Stimulated activated naive CD8-positive, alpha-beta T cell treated with anti-CD3 and anti-CD28 coated beads, Interleukin-15, amount 100 ng/mL, for 72 hours (primary cell): ENCODE data around the gene PHF20.
"Not testable (repeated sequence)": the region's sequence is repeated elsewhere in the genome, so short reads cannot be mapped to it uniquely, and the experiment has no call there.

Experiments used
- ATAC-seq: fragments of 150-1000 bp; cut with Tn5 transposase; 2 replicates; pipeline ENCODE4 v1.10.0; 2021; ENCODE audit warnings: mild to moderate bottlenecking, moderate library complexity
- DNase-seq, 2 donors: peaks; one replicate each; pipeline ENCODE4 v3.0.0; 2021 to 2022
- H3K27ac Mint-ChIP-seq, 2 donors: one replicate each; pipeline ENCODE4 v1.8.0; 2022; ENCODE audit warnings: mild to moderate bottlenecking in 2 of 2, mixed read lengths in 2 of 2, moderate library complexity in 2 of 2
- H3K27me3 Mint-ChIP-seq: one replicate; pipeline ENCODE4 v1.8.0; 2022; ENCODE audit warnings: mixed read lengths
- H3K4me1 Mint-ChIP-seq: one replicate; pipeline ENCODE4 v1.8.0; 2022; ENCODE audit warnings: mild to moderate bottlenecking, mixed read lengths
- H3K4me3 Mint-ChIP-seq, 2 donors: one replicate each; pipeline ENCODE4 v1.8.0; 2022; ENCODE audit warnings: mild to moderate bottlenecking in 2 of 2, mixed read lengths in 2 of 2, moderate library complexity in 1 of 2
- H3K9me3 Mint-ChIP-seq, 2 donors: one replicate each; pipeline ENCODE4 v1.8.0; 2022; ENCODE audit warnings: mixed read lengths in 2 of 2

PHF20 gene

GRCh38 chr20:35876033-35876320 is 104.2 kb downstream of the PHF20 start:
- no peak overlapping the region for H3K27ac Mint-ChIP-seq
- no peaks in the 10 kb centered on the region for H3K9me3 Mint-ChIP-seq
- ATAC-seq (no peak), DNase-seq (no peak)
- no peaks in the 10 kb centered on the region for H3K27me3 Mint-ChIP-seq
- no peak overlapping the region for H3K4me3 Mint-ChIP-seq
- H3K4me1 Mint-ChIP-seq: peaks cover 11% of the 10 kb centered on the region

GRCh38 chr20:35877611-35878010 is 105.8 kb downstream of the PHF20 start:
- ATAC-seq (no peak), DNase-seq (no peak)
- Mint-ChIP-seq H3K9me3 (no peaks in the 10 kb centered on the region), H3K4me3 (no peak overlapping the region), H3K27me3 (no peaks in the 10 kb centered on the region), H3K4me1 (peaks cover 6% of the 10 kb centered on the region), H3K27ac (no peak overlapping the region)

- H3K4me3 Mint-ChIP-seq: no peak overlapping the region
- H3K4me1 Mint-ChIP-seq: peaks cover 6% of the 10 kb centered on the region
- no peaks in the 10 kb centered on the region for H3K9me3 Mint-ChIP-seq
- H3K27ac Mint-ChIP-seq: no peak overlapping the region
- ATAC-seq (no peak), DNase-seq (no peak)
- no peaks in the 10 kb centered on the region for H3K27me3 Mint-ChIP-seq
Measured at GRCh38 chr20:35878113-35878625, 106.4 kb downstream of the PHF20 start.

- Mint-ChIP-seq H3K27me3 (no peaks in the 10 kb centered on the region), H3K4me1 (peaks cover 14% of the 10 kb centered on the region), H3K4me3 (no peak overlapping the region), H3K27ac (no peak overlapping the region), H3K9me3 (no peaks in the 10 kb centered on the region)
- ATAC-seq (no peak), DNase-seq (no peak)
Measured at GRCh38 chr20:35881676-35882075, 109.9 kb downstream of the PHF20 start.

- H3K27me3 Mint-ChIP-seq, DNase-seq, H3K4me3 Mint-ChIP-seq, H3K27ac Mint-ChIP-seq, H3K9me3 Mint-ChIP-seq, ATAC-seq: not testable (repeated sequence)
- peaks cover 16% of the 10 kb centered on the region for H3K4me1 Mint-ChIP-seq
Measured at GRCh38 chr20:35882427-35883161, 110.8 kb downstream of the PHF20 start.

- H3K4me3 Mint-ChIP-seq: no peak overlapping the region
- no peaks in the 10 kb centered on the region for H3K27me3 Mint-ChIP-seq
- ATAC-seq: no peak
- no peaks in the 10 kb centered on the region for H3K9me3 Mint-ChIP-seq
- H3K4me1 Mint-ChIP-seq: peaks cover 16% of the 10 kb centered on the region
- DNase-seq: no peak
- no peak overlapping the region for H3K27ac Mint-ChIP-seq
Measured at GRCh38 chr20:35883336-35883777, 111.5 kb downstream of the PHF20 start.

GRCh38 chr20:35883778-35884540 is 112.1 kb downstream of the PHF20 start:
- peak; percentile 51 to 61 for DNase-seq
- no peak overlapping the region for H3K4me3 Mint-ChIP-seq
- H3K4me1 Mint-ChIP-seq: peaks cover 16% of the 10 kb centered on the region
- peak; percentile 98 for ATAC-seq
- H3K27me3 Mint-ChIP-seq: no peaks in the 10 kb centered on the region
- H3K27ac Mint-ChIP-seq: peak overlapping the region; percentile 5 to 61
- no peaks in the 10 kb centered on the region for H3K9me3 Mint-ChIP-seq

- H3K27ac Mint-ChIP-seq: no peak overlapping the region
- H3K27me3 Mint-ChIP-seq: no peaks in the 10 kb centered on the region
- no peaks in the 10 kb centered on the region for H3K9me3 Mint-ChIP-seq
- no peak for ATAC-seq
- peaks cover 16% of the 10 kb centered on the region for H3K4me1 Mint-ChIP-seq
- DNase-seq: no peak
- H3K4me3 Mint-ChIP-seq: no peak overlapping the region
Measured at GRCh38 chr20:35884541-35884865, 112.7 kb downstream of the PHF20 start.

GRCh38 chr20:35885212-35885611 is 113.4 kb downstream of the PHF20 start:
- ATAC-seq: no peak
- Mint-ChIP-seq H3K4me3 (no peak overlapping the region), H3K27ac (no peak overlapping the region), H3K9me3 (no peaks in the 10 kb centered on the region), H3K27me3 (no peaks in the 10 kb centered on the region), H3K4me1 (peaks cover 16% of the 10 kb centered on the region)
- DNase-seq: no peak

GRCh38 chr20:35886537-35886936 is 114.7 kb downstream of the PHF20 start:
- H3K4me3 Mint-ChIP-seq: no peak overlapping the region
- ATAC-seq (no peak), DNase-seq (no peak)
- peaks cover 20% of the 10 kb centered on the region for H3K4me1 Mint-ChIP-seq
- H3K9me3 Mint-ChIP-seq: no peaks in the 10 kb centered on the region
- H3K27me3 Mint-ChIP-seq: no peaks in the 10 kb centered on the region
- H3K27ac Mint-ChIP-seq: peak overlapping the region in 1 of 2 donors; percentile 12

- DNase-seq (no peak), ATAC-seq (no peak)
- peaks cover 20% of the 10 kb centered on the region for H3K4me1 Mint-ChIP-seq
Measured at GRCh38 chr20:35887393-35888064, 115.7 kb downstream of the PHF20 start.

GRCh38 chr20:35888657-35889056 is 116.8 kb downstream of the PHF20 start:
- Mint-ChIP-seq H3K4me3 (no peak overlapping the region), H3K27me3 (no peaks in the 10 kb centered on the region), H3K4me1 (peaks cover 28% of the 10 kb centered on the region), H3K27ac (no peak overlapping the region), H3K9me3 (no peaks in the 10 kb centered on the region)
- DNase-seq (no peak), ATAC-seq (no peak)

More at GRCh38 chr20:35887393-35888064, 115.7 kb downstream of the PHF20 start:
- Mint-ChIP-seq H3K27ac (peak overlapping the region in 1 of 2 donors; percentile 42), H3K9me3 (no peaks in the 10 kb centered on the region), H3K4me3 (no peak overlapping the region), H3K27me3 (no peaks in the 10 kb centered on the region)

- DNase-seq: no peak
- Mint-ChIP-seq H3K4me3 (no peak overlapping the region), H3K4me1 (peaks cover 31% of the 10 kb centered on the region), H3K9me3 (no peaks in the 10 kb centered on the region), H3K27ac (no peak overlapping the region), H3K27me3 (no peaks in the 10 kb centered on the region)
- no peak for ATAC-seq
Measured at GRCh38 chr20:35891375-35891774, 119.6 kb downstream of the PHF20 start.

- ATAC-seq (no peak), DNase-seq (no peak)
- Mint-ChIP-seq H3K4me1 (peaks cover 26% of the 10 kb centered on the region), H3K27me3 (no peaks in the 10 kb centered on the region), H3K9me3 (no peaks in the 10 kb centered on the region), H3K4me3 (no peak overlapping the region), H3K27ac (no peak overlapping the region)
Measured at GRCh38 chr20:35892871-35893270, 121.1 kb downstream of the PHF20 start.

- H3K27ac Mint-ChIP-seq: no peak overlapping the region
- no peaks in the 10 kb centered on the region for H3K9me3 Mint-ChIP-seq
- ATAC-seq: peak; percentile 99
Measured at GRCh38 chr20:35893942-35894341, 122.1 kb downstream of the PHF20 start.

GRCh38 chr20:35895516-35895915 is 123.7 kb downstream of the PHF20 start:
- not testable (repeated sequence) for H3K9me3 Mint-ChIP-seq, H3K4me3 Mint-ChIP-seq, H3K27ac Mint-ChIP-seq, DNase-seq, H3K27me3 Mint-ChIP-seq, ATAC-seq
- peaks cover 26% of the 10 kb centered on the region for H3K4me1 Mint-ChIP-seq

More at GRCh38 chr20:35893942-35894341, 122.1 kb downstream of the PHF20 start:
- Mint-ChIP-seq H3K27me3 (no peaks in the 10 kb centered on the region), H3K4me3 (no peak overlapping the region), H3K4me1 (peaks cover 26% of the 10 kb centered on the region)
- DNase-seq: peak in 1 of 2 donors; percentile 16
